ENCODE results near the gene APBA2.
"Not testable (repeated sequence)": the region's sequence is repeated elsewhere in the genome, so short reads cannot be mapped to it uniquely, and the experiment has no call there.

GRCh38 chr15:28844147-28844546, 41.6 kb upstream of the APBA2 start:
- not testable (repeated sequence) for TF ChIP-seq CTCF (conservative IDR thresholded peaks at IDR 0.05); ZFX (IDR thresholded peaks at IDR 0.05)

All from C4-2B (cell line).